CD14-positive monocyte (primary cell): ENCODE measurements around the gene HYAL1. TPM values are rescaled to one million over a fixed set of nuclear protein-coding genes. Genes with fewer than 3 reads are reported as not detected.

Experiments
- DNase-seq, 3 donors: peaks; one replicate each; pipeline ENCODE4 v3.0.0-alpha.2; 2011 to 2022
- H2AFZ ChIP-seq: 2 replicates; pipeline ENCODE4 v1.6.0; 2012; ENCODE audit warnings: mild to moderate bottlenecking, low read depth, low read length, inconsistent platforms; ENCODE audit not compliant: insufficient read depth, poor library complexity, severe bottlenecking
- H3K27ac ChIP-seq, 2 donors: 1 replicate in 1 of 2; 2 replicates in 1 of 2; pipeline ENCODE4 v1.5.1; 2012 to 2013; ENCODE audit warnings: low read length in 2 of 2, control low read depth in 1 of 2, inconsistent platforms in 1 of 2, low read depth in 1 of 2, mild to moderate bottlenecking in 1 of 2
- H3K27me3 ChIP-seq, 2 donors: one replicate each; pipeline versions ENCODE4 v1.6.0 to v1.6.1; 2011 to 2013; ENCODE audit warnings: low read length in 2 of 2; ENCODE audit not compliant: control insufficient read depth in 2 of 2, insufficient read depth in 2 of 2
- H3K36me3 ChIP-seq, 2 donors: replicated peaks in 1 of 2; 1 replicate in 1 of 2; 2 replicates in 1 of 2; pipeline versions ENCODE4 v1.5.1 to v1.6.1; 2012 to 2013; ENCODE audit warnings: low read length in 2 of 2, control low read depth in 1 of 2, inconsistent platforms in 1 of 2, mild to moderate bottlenecking in 1 of 2; ENCODE audit not compliant: insufficient read depth in 2 of 2, control insufficient read depth in 1 of 2
- H3K4me1 ChIP-seq, 2 donors: 1 replicate in 1 of 2; 2 replicates in 1 of 2; pipeline versions ENCODE4 v1.5.1 to v1.6.1; 2012 to 2013; ENCODE audit warnings: low read length in 2 of 2, control low read depth in 1 of 2, inconsistent platforms in 1 of 2, mild to moderate bottlenecking in 1 of 2, moderate library complexity in 1 of 2; ENCODE audit not compliant: insufficient read depth in 2 of 2, control insufficient read depth in 1 of 2
- H3K4me2 ChIP-seq: replicated peaks from 2 replicates; pipeline ENCODE3; 2012; ENCODE audit warnings: low read length, moderate library complexity, mild to moderate bottlenecking; ENCODE audit not compliant: poor library complexity, severe bottlenecking; ENCODE audit errors: extremely low read depth
- H3K4me3 ChIP-seq, 3 experiments: fragments of 200-600 bp in 1 of 3; sonication (generic) in 1 of 3; replicated peaks in 1 of 3; 1 replicate in 2 of 3; 2 replicates in 1 of 3; pipeline ENCODE4 v1.5.1; 2011 to 2013; ENCODE audit warnings: low read length in 3 of 3, mild to moderate bottlenecking in 3 of 3, control low read depth in 2 of 3, low read depth in 2 of 3, inconsistent platforms in 1 of 3, moderate library complexity in 1 of 3
- H3K79me2 ChIP-seq: 2 replicates; pipeline ENCODE4 v1.6.0; 2012; ENCODE audit warnings: mild to moderate bottlenecking, control low read depth, inconsistent platforms, low read length, moderate library complexity; ENCODE audit not compliant: insufficient read depth
- H3K9ac ChIP-seq: 2 replicates; pipeline ENCODE4 v1.6.0; 2017; ENCODE audit warnings: low read length, mild to moderate bottlenecking; ENCODE audit not compliant: insufficient read depth, poor library complexity, severe bottlenecking
- H3K9me3 ChIP-seq, 2 donors: replicated peaks in 1 of 2; 1 replicate in 1 of 2; 2 replicates in 1 of 2; pipeline versions ENCODE4 v1.5.1 to v1.6.1; 2012 to 2013; ENCODE audit warnings: low read length in 2 of 2, control low read depth in 1 of 2; ENCODE audit not compliant: control insufficient read depth in 1 of 2, insufficient read depth in 1 of 2
- H4K20me1 ChIP-seq: 2 replicates; pipeline ENCODE4 v1.6.0; 2012; ENCODE audit warnings: mild to moderate bottlenecking, low read length, control low read depth, moderate library complexity; ENCODE audit not compliant: insufficient read depth
- H3K27ac Mint-ChIP-seq, 7 donors: one replicate each; pipeline ENCODE4 v1.8.0; 2020; ENCODE audit warnings: mild to moderate bottlenecking in 7 of 7, mixed read lengths in 7 of 7, moderate library complexity in 6 of 7, inconsistent platforms in 2 of 7
- H3K27me3 Mint-ChIP-seq, 3 donors: one replicate each; pipeline ENCODE4 v1.8.0; 2021 to 2022; ENCODE audit warnings: low read depth in 3 of 3, mild to moderate bottlenecking in 3 of 3, mixed read lengths in 3 of 3, moderate library complexity in 3 of 3, inconsistent platforms in 1 of 3
- H3K36me3 Mint-ChIP-seq, 2 donors: one replicate each; pipeline ENCODE4 v1.8.0; 2020; ENCODE audit warnings: mixed read lengths in 2 of 2, inconsistent platforms in 1 of 2, mild to moderate bottlenecking in 1 of 2
- H3K4me1 Mint-ChIP-seq: one replicate; pipeline ENCODE4 v1.8.0; 2020; ENCODE audit warnings: mild to moderate bottlenecking, mixed read lengths
- H3K4me3 Mint-ChIP-seq, 2 donors: one replicate each; pipeline ENCODE4 v1.8.0; 2020; ENCODE audit warnings: mild to moderate bottlenecking in 2 of 2, mixed read lengths in 2 of 2, moderate library complexity in 1 of 2
- H3K9me3 Mint-ChIP-seq, 7 donors: one replicate each; pipeline ENCODE4 v1.8.0; 2020 to 2022; ENCODE audit warnings: mixed read lengths in 7 of 7, mild to moderate bottlenecking in 6 of 7, moderate library complexity in 6 of 7, inconsistent platforms in 2 of 7
- CTCF ChIP-seq: fragments of 200-600 bp; IDR thresholded peaks from one replicate; pipeline ENCODE4 v1.8.0; 2022; ENCODE audit warnings: antibody characterized with exemption, mild to moderate bottlenecking
- WGBS: methylation state at CpG from one replicate; pipeline ENCODE4 v1.1.5; 2013; ENCODE audit warnings: missing lambda C conversion rate; ENCODE audit not compliant: insufficient coverage; 5-methylcytosine and 5-hydroxymethylcytosine counted together
- intact Hi-C, 2 donors: fragments of 100-400 bp; cut with micrococcal nuclease; formaldehyde crosslinking; loops; one replicate each; pipeline versions ENCODE4 v1.15.0 to v1.15.1; 2023
- polyA plus RNA-seq, 3 donors: library from polyadenylated mRNA; depleted of rRNA in 1 of 3; unstranded in 2 of 3; stranded (reverse) in 1 of 3; fragments of 300-500 nt in 2 of 3; fragments of >200 nt in 1 of 3; fragmentation: Illumina TruSeq in 2 of 3; gene quantifications; 1 replicate in 2 of 3; 2 replicates in 1 of 3; pipeline ENCODE4 v1.2.3, GENCODE V29; 2012 to 2021

The HYAL1 gene
- polyA plus RNA-seq, 3 donors = 0.57 TPM; not detected in 2

GRCh38 chr3:50324351-50325112 lies 21.2 kb upstream of the HYAL1 start:
- H3K79me2 ChIP-seq = peaks cover 34% of the 10 kb centered on the region
- H3K4me3 ChIP-seq = peak overlapping the region in 1 of 3 experiments; percentile 90
- H3K4me2 ChIP-seq = peak overlapping the region; percentile 87
- peaks cover 3 to 14% of the 10 kb centered on the region in 2 donors for H3K36me3 ChIP-seq
- peak overlapping the region; percentile 77 to 97 for H3K27ac ChIP-seq
- H3K9me3 ChIP-seq = no peaks in the 10 kb centered on the region
- H3K9ac ChIP-seq = no peak overlapping the region
- peak; percentile 49 to 67 (median 62) for DNase-seq
- H3K27ac Mint-ChIP-seq = peak overlapping the region in 6 of 7 donors; percentile 46 to 89 (median 74)
- H3K4me1 Mint-ChIP-seq = peaks cover 72% of the 10 kb centered on the region
- intact Hi-C loops = loop anchor here in 1 of 2 donors (2.0 kb wide), 1 partner anchor 32 kb away; the partner anchor contains the start of gene IFRD2
- peaks cover 0 to 5% (median 2%) of the 10 kb centered on the region in 3 donors for H3K27me3 Mint-ChIP-seq
- TF ChIP-seq CTCF = peak; percentile 99
- H3K4me3 Mint-ChIP-seq = no peak overlapping the region
- peaks cover 75 to 90% of the 10 kb centered on the region in 2 donors for H3K4me1 ChIP-seq
- no peaks in the 10 kb centered on the region for H3K9me3 Mint-ChIP-seq
- WGBS = 78% methylated on average over 3 of the region's 4 CpGs
- no peaks in the 10 kb centered on the region for H3K27me3 ChIP-seq
- H2AFZ ChIP-seq = no peak overlapping the region
- peaks cover 7 to 30% of the 10 kb centered on the region in 2 donors for H3K36me3 Mint-ChIP-seq
- H4K20me1 ChIP-seq = peaks cover 23% of the 10 kb centered on the region

GRCh38 chr3:50323614-50324199 lies 20.3 kb upstream of the HYAL1 start:
- Mint-ChIP-seq H3K27me3 (peaks cover 0 to 4% (median 2%) of the 10 kb centered on the region in 3 donors), H3K27ac (peak overlapping the region; percentile 84 to 99 (median 89)), H3K4me3 (peak overlapping the region in 1 of 2 donors; percentile 75), H3K4me1 (peaks cover 81% of the 10 kb centered on the region), H3K36me3 (peaks cover 9 to 33% of the 10 kb centered on the region in 2 donors), H3K9me3 (no peaks in the 10 kb centered on the region)
- H3K4me1 ChIP-seq = peaks cover 82 to 92% of the 10 kb centered on the region in 2 donors
- DNase-seq = peak; percentile 29 to 61 (median 59)
- peaks cover 17% of the 10 kb centered on the region for H4K20me1 ChIP-seq
- intact Hi-C loops = loop anchor here in 1 of 2 donors (2.0 kb wide), 1 partner anchor 31 kb away; the partner anchor contains the start of gene IFRD2
- H3K27me3 ChIP-seq = no peaks in the 10 kb centered on the region
- no peaks in the 10 kb centered on the region for H3K9me3 ChIP-seq
- H3K36me3 ChIP-seq = peaks cover 0 to 14% of the 10 kb centered on the region in 2 donors
- no peak for TF ChIP-seq CTCF
- H3K4me2 ChIP-seq = peak overlapping the region; percentile 87
- H3K79me2 ChIP-seq = peaks cover 37% of the 10 kb centered on the region
- H3K4me3 ChIP-seq = peak overlapping the region in 1 of 3 experiments; percentile 90
- WGBS = 4% methylated on average over 2 of the region's 5 CpGs
- H3K27ac ChIP-seq = peak overlapping the region; percentile 77 to 97
- no peak overlapping the region for H2AFZ ChIP-seq
- no peak overlapping the region for H3K9ac ChIP-seq
